Activated CD4-positive, alpha-beta T cell treated with anti-CD3 and anti-CD28 coated beads, Interleukin-10, Interleukin-2, amounts not matched to agents 100 ng/mL and 50 ng/mL, durations not matched to agents 16 hours and 8 hours (primary cell): ENCODE results near the gene LTA4H.

ENCODE experiments used
- DNase-seq: peaks from one replicate; pipeline ENCODE4 v3.0.0-alpha.2; 2020

LTA4H gene

DNA sequence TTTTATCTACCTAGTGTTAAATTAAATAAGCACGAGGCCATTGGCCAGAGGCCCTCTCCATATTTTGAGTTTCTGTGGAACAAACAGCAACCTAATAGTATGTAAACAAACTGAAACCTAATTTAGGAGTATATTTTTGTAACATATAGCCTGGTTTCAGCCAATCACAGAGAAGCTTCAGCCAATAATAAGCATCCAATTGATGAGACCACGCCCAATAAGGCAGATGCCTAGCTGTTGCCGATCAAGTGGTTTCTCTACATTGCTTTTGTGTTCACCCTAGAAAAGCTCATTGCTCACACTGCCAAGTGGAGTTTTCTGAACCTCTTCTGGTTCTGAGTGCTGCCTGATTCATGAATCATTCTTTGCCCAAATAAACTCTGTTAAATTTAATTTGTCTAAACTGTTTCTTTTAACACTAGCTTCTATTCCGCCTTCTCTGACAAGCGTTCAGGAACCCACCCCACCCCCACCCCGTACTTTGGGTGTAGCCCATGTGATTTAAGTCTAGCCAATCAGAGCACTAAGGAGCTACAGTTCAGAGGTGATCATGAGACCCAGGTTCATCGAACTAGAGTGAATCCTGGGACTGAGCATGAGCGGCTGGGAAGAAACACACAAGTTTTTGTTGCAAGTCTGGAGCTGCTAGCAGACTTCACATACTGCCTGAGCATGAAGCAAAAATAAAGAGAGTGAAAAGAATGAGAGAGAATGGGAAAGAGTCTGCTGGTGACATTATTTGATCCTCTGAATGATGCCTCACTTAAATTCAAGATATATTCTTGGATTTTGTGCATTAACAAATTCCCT, 21.5 kb upstream of the LTA4H start:
- DNase-seq: no peak

DNA sequence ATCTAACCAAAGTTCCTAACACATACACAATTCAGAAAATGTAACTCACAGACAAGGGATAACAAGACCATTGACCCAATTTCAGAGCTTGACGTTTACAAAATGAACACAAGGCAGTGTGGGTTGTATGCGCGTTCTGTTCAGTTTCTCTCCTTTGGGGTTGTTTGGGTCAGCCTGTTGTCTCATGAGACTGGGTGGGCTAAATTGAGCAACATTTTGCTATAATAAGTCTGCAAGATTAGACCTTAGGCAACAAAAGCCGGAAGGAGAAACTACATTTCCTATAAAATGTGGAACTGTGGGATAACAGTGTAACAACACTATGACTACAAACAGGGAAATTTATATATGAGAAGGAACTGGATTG, 18.8 kb upstream of the LTA4H start:
- DNase-seq: no peak

DNA sequence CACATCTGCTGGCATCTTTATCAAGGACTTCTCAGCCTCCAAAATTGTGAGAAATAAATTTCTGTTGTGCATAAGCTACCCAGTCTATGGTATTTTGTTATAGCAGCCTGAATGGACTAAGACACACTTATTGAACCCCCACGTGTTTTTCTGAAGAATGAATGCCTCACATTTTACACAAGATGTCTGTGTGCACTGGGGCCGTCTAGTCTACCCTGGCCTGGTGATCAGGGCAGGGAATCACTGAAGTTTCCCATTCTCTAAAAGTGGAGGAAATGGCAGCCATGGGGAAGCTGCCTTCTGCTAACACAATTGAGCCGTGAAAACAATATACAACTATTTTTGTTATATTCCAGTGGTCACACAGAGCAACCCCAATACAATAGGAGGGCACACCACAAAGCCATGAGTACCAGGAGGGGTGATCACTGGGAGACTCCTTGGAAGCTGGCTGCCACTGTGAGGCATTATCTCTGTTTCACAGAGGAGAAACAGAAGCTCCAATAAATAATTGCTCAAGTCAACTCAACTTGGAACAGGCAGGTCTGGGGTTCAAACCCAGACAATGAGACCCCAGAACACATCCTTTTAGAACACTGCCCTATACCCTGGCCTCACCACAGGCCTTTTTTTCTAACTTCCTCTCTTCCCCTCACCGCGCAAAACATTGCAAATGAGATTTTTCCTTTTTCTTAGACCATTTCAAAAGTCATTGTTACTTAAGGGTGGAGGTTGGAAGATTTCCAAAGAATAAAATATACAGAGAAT, 18.3 kb upstream of the LTA4H start:
- DNase-seq: no peak

DNA sequence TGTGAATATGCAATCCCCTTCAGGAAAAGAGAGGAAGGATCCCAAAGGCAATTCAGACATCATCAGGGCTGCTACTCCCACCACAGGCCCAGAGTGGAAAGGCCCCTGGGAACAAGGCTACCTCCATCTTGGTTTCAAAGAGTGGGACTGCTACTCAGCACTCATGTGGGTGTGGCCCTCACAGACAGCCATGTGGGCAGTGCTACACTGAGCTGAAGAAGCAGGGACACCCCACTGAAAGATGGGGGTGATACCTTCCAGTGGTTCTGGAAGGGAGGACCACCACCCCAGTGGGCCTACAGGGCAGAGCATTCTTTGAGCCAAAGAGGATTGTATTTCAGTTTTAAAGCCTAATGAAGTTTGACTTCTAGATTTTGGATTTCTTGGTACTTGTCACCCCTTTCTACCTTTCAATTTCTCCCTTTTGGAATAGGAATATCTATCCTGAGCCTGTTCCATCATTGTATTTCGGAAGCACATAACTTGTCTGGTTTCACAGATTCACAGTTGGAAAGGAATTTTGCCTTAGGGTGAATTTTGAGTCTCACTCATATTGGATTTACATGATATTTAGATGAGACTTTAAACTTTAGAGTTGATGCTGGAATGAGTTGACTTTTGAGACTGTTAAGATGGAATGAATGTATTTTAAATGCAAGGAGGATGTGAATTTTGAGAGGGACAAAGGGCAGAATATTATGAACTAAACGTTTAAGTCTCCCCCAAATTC, 16.5 kb upstream of the LTA4H start:
- DNase-seq: no peak

DNA sequence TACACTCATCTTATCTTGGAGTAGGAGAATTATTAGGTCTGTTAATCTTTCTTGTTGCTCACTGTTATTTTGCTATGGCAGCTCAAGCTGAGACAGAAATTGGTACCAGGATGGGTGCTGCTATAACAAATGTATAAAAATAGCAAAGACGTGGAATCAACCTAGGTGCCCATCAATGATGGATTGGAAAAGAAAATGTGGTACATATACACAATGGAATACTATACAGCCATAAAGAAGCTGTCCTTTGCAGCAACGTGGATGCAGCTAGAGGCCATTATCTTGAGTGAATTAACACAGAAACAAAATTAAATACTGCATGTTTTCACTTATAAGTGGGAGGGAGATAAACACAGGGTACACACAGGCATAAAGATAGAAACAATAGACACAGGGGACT, 14.8 kb upstream of the LTA4H start:
- no peak for DNase-seq

DNA sequence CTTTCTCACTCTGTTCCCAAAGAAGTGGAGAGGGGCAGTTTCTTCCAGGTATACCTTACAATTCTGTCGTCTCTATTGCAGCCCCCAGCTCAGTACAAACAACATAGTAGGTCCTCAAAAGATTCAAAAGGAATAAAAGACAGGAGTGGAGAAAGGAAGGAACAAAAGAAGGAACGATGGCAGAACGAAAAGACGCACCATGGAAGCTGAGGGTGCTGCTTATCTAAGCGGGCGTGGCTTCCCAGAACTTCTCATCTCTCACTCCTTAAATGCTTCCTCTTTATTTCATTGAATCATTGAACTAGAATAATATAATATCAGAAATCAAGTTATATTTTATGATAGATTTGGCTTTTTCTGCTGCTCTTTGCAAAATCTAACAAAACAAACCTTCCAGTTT, 13.7 kb upstream of the LTA4H start:
- no peak for DNase-seq

DNA sequence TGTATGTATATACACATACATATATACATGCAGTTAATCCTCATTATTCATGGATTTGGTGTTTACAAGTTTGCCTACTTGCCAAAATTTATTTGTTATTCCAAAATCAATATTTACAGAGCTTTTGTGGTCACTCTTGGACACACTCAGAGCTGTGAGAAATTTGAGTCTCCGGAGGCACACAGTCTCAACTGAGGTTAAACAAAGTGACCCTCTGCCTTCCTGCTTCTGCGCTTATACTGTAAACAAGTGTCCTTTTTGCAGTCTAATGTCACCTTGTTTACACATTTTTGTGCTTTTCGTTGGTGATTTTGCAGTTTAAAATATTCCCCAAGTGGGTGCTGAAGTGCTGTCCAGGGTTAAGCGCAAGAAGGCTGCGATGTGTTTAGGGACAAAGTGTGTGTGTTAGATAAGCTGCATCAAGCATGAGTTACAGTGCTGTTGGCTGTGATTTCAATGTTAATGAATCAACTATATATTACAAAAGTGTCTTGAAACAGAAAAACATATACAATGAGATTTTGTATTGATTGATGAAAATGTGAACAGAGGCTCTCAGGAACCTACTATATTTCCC, 13.1 kb upstream of the LTA4H start:
- DNase-seq: no peak

DNA sequence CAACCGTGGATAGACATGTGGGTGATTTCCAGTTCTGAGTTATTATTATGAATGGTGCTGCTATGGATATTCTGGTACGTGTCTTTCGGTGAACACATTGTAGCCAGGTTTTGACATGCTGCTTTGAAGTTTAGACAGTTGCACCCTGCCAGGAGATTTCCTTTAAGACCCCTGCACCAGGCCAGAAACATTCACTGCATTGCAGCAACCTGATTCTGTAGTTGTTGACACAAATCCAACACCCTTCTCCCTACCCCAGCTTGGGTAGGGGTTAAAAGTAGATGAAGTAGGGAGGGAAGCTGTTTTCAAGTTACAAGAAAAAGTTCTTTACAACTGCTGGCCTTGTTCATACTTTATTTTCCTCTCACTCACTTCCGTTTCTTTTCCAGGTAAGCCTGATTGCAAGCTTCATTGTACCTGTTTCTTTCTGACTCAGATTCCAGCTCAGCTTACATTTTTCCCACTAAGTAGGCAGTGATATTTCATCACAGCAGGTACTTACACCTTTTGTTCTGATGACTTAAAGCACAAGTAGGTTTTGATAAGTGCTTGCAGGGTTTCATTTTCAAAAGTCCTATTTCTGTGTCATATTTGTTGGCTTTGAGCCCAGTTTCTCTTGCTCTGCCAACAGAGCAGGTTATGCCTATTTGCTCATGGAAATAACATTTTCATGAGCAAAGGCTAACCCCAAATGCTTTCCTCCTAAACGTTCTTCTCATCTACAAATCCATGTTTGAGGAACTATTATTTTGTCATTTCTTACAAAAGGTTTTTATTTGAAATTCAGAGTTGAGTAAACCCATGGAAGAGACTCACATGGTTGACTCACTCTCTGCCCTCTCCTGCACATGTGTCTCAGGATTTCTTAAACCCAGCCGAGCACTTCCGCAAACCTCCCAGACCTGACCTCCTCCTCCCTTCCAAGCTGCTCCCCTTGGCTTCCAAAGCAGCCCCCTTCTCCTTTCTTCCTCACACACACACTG, 12.1 kb upstream of the LTA4H start:
- DNase-seq: peak; percentile 87

DNA sequence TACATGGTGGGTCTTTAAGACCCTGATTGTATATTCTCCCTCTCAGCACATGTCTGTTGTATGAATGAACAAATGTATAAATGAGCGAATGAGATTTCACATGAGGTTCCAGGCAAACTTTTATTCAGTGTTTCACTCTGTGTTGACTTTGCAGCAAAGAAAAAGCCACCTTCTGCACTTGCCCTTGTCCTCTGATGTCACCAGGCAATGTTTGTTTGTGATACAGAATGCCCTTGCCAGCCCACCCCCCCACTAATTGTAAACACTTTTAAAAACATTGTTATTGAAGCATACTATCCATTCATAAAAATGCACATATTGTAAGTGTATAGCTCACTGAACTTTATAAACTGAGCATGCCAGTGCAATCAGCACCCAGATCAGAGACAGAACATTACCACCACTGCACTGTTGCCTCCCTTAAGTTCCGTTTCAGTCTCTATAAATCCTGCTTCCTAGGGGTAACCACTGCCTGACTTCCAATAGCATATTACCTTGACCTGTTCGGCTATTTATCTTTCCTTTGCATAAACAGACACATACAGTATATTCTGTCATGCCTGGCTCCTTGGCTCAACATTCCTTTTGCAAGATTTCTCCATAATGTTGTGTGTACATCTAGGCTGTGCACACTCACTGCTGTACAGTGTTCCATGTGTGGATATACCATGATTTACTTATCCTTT, 11.3 kb upstream of the LTA4H start:
- DNase-seq: no peak

DNA sequence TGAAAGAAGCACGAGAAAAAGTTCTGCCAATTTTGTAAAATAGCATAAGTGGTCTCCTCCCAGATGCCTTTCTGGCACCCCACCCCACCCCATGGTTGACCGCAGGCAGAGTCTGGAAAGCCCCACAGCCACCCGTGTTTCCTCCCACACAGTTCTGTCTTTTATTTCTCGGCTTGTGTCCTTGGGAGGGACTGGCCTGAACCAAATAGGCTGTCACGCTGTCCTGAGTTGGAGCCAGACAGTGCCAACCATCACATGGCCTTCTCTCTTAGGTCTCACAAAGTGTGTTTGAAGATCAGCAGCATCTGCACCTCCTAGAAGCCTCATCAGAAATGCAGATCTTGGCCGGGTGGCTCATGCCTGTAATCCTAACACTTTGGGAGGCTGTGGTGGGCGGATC, 10.2 kb upstream of the LTA4H start:
- no peak for DNase-seq

DNA sequence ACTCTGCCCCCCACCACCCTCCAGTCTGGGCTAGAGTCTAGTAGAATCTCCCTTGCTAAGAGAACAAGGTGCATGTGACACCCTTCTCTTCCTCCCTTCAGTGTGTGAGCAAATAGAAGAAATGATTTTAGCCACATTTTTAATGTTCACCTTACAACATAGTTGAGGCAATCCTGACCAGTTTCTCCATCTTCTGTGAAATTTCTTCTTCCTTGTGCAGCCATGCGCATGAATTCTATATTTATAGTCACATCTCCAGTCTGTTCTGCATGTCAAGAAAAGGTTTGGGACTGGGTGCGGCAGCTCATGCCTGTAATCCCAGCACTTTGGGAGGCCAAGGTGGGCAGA, 9.5 kb upstream of the LTA4H start:
- DNase-seq: no peak

DNA sequence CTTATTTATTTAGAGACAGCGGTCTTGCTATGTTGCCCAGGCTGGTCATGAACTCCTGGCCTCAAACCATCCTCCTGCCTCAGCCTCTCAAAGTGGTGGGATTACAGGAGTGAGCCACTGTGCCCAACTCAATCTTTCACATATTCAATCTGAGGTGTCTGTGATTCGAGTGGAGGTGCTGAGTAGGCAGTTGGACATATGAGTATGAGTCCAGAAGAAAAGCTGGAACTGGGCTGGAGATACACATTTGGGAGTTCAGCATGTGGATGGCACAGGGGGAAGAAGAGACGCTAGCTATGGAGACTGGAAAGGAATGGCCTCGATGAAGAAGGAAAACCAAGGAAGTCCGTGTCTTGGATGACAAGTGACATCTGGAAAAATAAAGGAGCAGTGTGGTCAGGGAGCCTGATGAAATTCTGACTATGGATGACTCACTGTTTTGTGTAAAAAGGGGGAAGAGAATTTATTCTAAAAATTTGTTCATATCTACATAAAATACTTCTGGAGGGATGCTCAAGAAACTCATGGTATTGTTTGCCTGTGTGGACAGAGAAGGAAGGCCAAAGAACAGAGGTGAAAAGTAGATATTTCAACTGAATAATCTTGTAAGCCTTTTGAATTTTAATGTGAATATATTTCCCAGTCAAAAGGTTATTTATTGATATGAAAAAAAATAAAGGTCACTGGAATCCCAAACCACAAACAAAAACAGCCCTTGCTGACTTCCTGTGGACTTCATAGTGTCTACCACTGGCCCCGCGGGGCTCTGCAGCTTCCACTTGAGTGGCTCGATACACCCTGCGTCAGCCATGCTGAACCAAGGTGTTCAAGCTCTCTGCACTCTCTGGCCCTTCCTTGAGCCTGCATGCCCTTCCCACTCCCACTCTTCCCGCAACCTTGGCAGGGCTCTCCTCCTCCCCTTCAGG, 8.9 kb upstream of the LTA4H start:
- DNase-seq: no peak

DNA sequence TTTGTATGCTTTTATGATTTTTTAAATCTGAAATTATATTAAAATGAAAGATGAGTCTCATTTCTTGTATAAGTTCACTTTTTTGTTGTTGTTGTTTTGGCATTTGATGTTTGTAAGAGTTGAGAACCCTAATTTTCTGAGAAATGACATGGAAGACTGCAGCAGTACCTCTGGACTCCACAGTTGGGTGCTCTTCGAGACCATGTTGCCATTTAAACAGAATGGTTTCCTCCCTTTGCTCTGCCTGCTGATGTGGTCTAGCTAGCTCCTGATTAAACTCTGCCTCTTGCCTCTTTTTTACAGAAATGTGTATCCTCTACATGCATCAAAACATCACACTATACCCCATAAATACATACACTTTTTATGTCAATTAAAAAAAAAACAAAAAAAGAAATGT, 5.8 kb upstream of the LTA4H start:
- DNase-seq: no peak

DNA sequence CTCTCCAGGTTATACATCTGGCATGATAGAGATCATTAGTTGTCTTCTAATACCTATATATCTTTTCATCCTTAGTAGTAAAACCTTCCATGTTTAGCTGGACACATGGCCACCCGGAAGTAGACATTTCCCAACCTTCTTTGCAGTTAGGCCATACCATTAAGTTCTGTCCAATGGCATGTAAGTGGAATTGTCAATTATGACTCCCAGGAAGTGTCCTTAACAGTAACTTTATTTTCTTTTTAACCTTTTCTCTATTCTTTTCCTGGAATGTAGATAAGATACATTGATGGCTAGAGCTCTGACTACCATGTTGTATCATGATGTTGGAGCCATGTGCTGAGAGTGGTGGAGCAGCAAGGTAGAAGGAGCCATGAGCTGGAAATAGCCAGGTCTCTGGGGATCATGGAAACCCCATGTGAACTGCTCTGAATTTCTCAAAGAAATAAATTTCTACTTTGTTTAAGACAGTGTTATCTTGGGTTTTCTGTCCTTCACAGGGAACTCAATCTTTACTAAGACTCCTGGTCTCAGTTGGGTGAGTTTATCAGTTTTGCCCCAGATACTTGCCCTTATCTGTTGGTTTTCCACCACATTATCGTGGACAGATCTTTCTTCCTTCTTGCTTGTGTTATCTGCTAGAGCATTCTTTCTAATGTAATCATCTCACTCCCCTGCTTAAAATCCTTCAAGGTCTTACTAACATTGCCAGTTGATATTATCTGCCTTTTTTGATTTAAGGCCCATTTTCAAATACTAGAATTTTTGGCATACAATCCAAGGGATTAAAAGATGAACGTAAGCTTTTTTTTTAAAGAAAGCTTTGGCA, 5.1 kb upstream of the LTA4H start:
- no peak for DNase-seq

DNA sequence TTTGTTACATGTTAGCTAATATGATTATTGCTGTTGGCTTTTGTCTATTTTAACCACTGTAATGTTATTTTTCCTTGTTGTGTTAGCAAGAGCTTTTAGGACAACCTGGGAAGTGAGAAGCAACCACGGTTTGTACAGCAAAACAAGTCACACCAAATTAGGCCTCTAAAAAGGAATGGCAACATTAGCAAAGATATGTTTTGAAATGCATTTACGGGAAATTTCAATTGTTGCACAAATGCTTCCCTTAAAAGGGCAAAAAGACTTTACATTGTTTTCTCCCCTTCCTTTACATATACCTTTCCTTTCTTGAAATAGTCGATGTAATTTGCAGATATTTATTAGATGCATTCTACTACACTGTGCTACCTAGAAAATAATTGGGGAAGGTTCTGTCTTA, 4.1 kb upstream of the LTA4H start:
- DNase-seq: no peak

DNA sequence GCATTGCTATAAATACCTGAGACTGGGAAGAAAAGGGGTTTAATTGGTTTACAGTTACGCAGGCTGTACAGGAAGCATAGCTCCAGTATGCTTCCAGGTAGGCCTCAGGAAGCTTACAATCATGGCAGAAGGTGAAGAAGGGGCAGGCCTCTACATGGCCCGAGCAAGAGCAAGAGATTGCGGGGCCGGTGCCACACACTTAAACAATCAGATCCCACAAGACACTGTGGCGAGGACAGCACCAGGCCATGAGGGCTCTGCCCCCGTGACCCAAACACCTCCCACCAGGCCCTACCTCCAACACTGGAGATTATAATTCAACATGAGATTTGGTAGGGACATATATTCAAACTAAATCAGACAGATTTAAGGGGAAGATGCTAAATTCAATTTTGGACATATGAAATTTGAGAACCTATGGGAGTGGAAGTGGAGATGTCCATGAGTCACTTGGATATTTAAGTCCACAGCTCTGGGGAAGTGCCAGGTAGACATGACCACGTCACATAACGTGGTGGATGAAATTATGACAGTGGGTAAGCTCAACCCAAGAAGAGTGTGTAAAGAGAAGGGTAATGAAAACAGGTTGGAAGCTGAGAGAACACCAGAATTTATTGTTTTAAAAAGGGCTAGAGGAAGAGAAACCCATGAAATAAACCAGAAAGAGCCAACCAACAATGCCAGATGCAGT, 1.5 kb upstream of the LTA4H start:
- no peak for DNase-seq

DNA sequence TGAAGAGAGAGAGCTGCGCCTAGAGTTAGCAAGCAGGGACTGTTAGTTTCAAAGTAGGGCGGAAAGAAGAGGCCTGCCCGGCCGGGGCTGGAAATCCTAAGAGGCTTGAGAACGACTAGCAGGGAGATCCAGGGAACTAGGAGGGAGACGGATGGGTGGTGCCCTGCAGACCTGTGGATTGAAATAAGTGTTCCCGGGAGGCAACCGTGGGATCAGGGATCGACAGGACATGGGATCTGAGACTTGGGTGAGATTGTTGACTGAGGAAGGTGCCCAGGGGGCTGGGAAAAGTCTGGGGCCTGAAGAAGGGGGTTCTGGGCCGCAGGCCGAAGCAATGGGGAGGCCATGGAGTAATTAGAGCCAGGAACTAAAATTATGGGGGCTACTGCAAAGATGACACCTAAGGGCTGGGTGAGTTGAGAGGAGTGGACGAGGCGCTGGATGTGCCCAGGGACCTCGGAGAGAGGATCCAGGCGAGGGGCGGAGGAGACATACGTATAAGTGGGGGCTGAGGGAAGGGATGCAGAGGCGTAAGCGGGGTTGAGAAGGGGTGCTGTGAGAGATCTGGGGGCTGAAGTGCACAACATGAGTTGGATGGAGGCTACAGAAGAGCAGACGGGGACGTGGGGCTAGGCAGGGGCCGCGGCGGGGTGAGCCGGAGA, 635 bp downstream of the LTA4H start:
- no peak for DNase-seq
